ACHN (cell line): ENCODE data around the gene DNAJA2.
A peak's percentile ranks its signal among the peaks of the same experiment; 100 is the strongest.

Source experiments
- DNase-seq: peaks from one replicate; pipeline ENCODE4 v3.0.0-alpha.2; 2015
- in situ Hi-C: cut with HindIII; loops from 2 replicates; pipeline ENCODE4 v1.10.0; 2017; ENCODE audit warnings: low sequenced_read_pairs, low pct_ligation_motif_present, low pct_unique_long_range_greater_than_20kb

Gene DNAJA2

DNA sequence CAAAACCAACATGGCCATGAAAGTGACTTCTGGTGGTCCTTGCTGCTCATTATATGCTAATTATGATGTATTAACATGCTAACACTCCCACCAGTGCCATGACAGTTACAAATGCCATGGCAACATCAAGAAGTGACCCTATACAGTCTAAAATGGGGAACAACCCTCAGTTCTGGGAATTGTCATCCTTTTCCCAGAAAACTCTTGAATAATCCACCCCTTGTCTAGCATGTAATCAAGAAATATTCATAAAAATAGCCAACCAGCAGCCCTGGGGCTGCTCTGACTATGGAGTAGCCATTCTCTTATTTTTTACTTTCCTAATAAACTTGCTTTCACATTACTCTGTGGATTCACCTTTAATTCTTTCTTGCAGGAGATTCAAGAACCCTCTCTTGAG lies 35.9 kb downstream of the DNAJA2 start:
- in situ Hi-C loops = no loop called here
- no peak for DNase-seq

DNA sequence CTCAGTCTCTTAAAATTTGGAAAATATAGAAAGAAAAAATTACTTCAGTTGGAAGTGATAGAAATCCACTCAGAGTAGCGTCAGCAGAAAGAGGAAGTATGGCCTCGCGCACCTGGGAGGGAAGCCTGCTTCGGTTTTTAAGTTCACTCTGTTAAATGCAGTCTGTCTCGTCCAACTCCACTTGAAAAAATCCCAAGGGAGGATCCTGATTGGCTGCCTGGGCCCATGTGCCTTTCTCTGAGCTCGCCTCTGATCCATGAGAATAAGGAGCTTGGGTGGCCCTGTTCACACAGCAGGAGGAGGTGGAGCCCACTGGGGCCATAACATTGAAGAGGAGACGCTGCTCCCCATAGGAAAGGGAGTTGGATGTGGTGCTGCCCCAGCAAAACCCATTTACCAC lies 40.7 kb downstream of the DNAJA2 start:
- in situ Hi-C loops = no loop called here
- DNase-seq = no peak

DNA sequence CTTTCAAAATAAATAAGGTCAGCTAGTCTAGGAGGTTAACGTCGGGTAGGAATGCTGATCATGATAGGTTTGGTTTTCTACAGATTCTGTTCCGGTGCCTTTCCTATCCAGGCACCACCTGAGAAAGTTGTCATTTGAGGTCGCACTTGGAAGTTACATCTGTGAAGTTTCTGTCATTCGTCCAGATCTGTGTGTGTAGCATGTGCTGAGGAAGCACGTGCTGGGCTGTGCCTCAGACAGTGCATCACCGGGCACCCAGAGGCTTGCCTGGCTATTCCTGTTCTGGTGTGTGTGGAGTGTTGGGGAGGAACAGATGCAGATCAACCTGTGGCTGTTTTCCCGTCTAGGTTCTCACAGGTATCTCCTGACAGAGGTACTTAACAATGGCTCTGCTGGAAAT lies 42.6 kb downstream of the DNAJA2 start:
- in situ Hi-C loops = no loop called here

DNA sequence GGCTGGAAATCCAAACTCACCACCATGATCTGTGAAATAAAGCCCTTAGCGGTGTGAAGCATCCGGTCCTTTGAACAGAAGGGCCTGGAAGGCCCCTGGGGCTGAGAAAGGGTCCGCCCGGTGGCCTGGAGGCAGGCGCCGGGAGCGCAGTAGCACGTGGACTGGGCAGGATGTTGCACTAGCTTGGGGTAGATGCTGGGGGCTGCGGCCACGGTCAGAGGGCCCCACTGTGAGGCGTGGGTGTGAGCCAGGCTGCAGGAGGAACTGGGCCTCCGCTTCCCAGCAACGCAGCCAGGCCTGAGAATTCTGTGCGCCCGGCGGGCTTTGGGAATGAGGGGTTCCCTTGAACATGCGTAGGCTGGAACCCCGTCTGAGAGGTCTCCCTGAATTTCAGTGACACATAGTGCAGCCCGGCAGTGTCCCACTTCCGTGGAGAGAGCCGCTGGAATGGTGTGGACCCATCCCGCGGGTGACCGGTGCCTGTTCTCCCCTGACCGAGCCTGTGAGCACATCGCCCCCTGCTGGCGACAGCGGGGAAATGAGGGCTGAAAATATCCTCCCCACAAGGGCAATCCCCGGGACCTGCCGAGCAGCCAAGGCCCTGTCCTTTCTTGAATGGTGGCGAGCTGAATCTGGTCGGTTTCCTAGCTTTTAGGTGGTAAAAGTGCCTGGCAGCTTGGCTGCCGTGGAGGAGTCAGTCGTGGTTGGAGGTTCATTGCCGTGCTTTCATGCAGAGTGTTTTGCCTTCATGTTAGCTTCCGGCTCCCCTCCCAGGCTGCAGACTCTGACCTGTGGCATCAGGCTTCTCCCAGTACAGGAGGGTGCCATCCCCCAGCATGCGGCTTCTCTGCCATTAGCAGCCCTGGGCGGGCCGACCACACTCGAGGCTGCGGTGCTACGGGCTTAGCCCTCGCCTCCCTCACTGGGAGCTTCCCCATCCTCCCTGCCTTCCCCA lies 43.8 kb downstream of the DNAJA2 start:
- in situ Hi-C loops = no loop called here
- peak; percentile 70 for DNase-seq

More for the DNA sequence above, 42.6 kb downstream of the DNAJA2 start:
- DNase-seq = no peak

DNA sequence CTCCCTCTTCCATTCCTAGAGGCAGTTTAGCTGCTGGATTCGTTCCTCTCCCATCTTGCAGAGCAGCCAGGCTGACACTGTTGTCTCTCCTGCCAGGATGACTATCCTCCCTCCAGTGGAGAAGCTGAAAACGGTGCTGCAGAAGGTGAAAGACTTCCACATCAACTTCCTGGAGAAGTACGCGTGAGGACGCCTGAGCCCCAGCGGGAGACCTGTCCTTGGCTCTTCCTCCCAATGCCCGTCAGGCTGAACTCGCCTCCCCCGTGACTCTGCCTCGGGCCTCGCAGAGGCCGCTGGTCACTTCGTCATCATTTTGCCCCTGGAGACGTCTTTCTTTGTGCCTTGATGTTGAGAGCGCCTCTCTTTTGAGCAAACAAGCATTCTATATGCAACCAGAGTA lies 44.7 kb downstream of the DNAJA2 start:
- no peak for DNase-seq
- in situ Hi-C loops = no loop called here

DNA sequence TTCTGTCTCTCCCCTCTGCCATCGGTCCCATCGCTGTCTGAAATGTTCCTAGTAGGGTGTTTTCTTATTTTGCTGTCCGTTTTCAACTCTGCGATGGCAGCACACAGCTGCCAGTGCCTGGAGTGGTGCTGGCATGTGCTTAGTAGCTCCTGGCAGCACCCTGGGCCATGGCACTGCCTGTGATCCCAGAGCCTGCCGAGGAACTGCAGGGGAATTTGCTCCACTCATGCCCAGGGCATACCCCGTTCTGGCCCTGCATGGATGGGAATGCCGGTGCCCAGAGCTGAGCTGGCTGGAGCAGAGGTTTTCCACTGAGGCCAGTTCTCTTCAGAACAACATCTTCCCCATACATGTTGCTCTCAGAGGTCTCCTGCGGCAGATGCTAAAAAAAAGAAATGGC lies 46.2 kb downstream of the DNAJA2 start:
- in situ Hi-C loops = no loop called here
- no peak for DNase-seq

DNA sequence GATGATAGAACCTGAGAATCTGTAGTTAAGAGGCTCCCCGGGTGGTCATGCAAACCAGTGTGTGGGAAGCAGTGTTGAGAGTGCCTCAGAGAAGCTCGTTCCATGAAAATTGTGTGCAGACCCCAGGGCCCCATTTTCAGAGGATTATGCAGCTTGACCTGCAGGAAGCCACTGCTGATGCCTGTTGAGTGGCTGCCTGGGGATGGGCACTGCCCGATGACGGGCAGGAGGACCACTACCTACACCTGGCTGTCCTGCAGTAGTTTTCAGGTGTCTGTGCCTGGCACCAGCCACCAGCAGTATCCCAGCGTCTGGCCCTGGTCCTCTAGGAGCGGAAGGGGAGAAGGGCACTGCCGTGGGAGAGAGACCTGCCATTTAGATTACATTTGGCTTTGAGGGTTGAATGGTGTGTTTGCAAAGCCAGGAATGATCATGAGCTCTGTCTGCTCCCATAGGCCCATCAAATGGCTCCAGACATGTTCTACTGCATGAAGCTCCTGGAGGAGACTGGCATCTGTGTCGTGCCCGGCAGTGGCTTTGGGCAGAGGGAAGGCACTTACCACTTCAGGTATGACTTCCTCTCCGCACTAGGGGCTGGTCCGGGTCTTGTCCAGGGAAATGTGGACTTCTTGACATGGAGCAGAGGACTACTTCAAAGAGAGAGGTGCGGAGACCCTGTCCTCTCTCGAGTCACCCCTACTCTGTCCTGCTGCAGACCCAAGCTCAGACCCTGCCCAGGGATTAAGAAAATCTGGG lies 46.8 kb downstream of the DNAJA2 start:
- in situ Hi-C loops = no loop called here
- no peak for DNase-seq

DNA sequence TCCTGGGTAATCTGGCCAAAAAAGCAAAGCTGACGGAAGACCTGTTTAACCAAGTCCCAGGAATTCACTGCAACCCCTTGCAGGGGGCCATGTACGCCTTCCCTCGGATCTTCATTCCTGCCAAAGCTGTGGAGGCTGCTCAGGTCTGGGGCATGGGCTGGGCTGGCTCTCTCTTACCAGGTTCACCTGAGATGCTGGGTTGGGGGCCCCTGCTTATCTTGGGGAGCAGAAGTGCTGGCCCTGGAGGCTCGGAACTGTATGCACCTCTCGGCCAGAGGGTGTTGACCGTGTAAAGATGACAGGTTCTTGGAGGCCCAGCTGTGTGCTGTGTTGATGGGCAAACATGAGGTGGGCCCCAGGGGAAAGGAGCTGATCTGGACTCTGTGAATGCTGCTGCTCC lies 49.1 kb downstream of the DNAJA2 start:
- no peak for DNase-seq
- in situ Hi-C loops = no loop called here

DNA sequence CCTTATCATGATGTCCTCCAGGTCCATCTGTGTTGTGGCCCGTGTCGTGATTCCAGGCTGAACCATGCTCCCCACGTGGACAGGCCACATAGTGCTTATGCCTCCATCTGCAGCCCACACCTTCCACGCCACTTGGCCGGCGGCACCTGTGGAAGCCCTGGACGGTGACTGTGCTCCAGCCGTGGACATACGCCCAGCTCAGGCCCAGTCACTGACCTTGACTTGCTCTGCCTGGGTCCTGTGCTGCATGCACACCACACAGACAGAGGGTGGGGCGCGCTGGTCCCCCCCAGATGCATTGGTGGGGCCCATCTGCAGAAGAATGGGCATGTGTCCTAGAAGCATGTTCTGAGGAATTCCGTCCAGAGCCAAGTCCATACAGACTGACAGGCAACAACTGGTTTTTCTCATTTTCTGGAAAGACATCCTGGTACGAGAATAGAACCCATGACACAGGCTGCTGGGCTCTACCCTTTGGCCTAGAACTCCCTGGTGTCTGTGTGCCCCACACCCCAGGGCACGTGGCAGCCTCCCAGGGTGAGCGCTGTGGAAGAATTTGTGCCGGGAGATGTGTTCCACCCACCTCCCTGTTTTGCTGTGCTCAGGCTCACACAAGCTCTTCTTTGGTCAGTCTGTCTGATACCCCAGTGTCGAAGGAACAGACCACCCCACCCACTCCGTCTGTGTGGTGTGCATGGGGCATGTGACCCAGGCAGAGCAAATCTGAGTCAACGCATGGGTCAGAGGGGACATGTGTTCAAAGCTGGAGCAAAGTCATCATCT lies 49.8 kb downstream of the DNAJA2 start:
- in situ Hi-C loops = no loop called here
- DNase-seq = no peak

DNA sequence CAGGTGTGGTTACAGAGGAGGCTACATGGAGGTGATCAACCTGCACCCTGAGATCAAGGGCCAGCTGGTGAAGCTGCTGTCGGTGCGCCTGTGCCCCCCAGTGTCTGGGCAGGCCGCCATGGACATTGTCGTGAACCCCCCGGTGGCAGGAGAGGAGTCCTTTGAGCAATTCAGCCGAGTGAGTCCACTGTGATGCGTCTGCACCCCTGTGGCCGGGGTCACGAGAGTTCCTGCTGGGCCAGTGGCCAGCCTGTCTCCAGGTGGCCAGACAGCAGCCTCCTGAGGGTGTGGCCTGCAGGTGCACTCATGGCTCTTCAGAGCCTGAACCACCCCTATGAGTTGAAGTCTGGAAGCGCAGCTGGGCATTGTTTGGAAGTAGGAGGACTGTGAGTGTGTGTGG lies 51.2 kb downstream of the DNAJA2 start:
- in situ Hi-C loops = no loop called here
- no peak for DNase-seq

DNA sequence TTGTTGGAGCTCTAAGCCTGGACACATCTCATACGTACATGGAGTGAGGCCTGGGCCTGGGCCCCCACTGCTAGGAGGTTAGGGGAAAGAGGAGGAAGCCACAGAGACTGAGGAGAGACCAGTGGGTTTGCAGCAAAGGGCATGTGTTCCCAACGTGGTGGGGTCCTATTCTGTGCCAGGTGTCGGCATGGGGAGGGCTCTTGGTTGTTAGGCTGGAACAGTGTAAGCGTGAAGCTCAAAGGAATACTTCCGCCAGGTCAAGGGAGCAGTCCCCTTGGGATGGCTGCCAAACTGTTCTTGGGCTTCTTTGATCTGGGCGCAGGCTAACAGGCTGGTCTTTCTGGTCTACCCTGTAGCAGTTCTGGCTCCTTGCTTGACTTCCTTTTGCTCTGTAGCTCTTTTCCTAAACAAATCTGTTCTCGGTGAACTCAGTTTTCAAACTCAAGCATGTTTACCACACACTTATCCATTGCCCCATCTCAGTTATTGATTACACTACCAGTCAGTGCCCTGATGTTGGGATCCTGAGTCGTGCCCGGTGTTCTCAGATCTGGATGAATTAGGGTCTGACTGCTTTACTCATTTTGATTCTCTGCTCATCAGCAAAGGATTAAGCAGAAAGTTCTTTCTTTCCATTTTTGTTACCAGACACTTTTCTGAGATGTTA lies 52.9 kb downstream of the DNAJA2 start:
- DNase-seq = no peak
- in situ Hi-C loops = no loop called here

DNA sequence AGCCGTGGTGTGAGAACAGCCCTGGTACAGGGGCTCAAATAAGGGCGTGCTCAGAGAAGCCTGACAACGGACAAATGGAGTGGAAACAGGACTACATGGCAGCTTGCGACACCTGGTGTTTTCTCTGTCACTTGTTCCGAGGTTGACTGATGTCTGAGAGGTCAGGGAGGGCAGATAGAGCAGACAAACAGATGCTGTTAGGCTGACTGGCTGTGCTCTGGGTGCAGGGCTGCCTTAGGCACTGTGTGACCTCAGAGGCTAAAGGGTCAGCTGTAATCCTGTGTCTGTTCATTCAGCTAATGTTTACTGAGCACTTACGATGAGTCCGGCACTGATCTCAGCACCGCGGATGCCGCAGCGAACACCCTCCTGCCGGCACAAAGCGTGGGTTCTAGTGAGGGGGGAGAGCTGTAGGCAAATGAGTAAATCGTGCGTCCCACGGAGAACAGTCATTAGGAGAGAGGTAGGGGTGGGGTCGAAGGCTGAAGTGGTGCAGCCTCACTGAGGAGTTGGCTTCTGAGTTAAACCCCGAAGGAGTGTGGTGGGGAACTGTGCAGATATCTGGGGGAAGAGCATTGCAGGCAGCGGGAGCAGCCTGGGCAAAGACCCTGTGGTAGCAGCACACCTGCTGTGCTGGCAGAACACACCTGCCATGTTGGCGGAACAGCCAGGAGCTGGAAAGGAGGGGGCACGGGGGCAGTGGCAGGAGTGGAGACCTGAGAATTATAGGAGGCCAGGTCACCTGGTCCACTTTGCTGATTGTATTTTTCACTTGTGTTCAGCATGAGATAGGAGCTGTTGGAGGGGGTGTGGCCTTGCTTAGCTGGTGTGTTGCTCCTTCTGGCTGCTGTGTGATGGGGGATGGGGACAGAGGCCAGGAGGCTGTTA lies 54.3 kb downstream of the DNAJA2 start:
- in situ Hi-C loops = no loop called here

DNA sequence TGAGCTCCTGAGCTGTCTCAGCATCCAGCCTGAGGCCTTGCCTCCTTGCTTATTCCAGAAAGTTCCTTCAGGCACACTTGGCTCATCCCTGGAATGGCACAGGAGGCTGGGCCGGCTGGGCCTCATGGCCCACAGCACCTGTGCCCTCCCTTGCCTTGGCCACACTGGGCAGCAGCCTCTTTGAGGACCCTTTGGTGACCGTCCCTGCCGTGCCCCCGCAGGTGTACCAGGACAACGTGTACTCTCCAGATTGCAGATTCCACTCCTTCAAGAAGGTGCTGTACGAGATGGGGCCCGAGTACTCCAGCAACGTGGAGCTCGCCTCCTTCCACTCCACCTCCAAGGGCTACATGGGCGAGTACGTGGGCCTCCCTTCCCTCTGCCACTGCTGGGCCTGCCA lies 55.1 kb downstream of the DNAJA2 start:
- DNase-seq = no peak
- in situ Hi-C loops = no loop called here

More for the DNA sequence above, 54.3 kb downstream of the DNAJA2 start:
- DNase-seq = no peak

DNA sequence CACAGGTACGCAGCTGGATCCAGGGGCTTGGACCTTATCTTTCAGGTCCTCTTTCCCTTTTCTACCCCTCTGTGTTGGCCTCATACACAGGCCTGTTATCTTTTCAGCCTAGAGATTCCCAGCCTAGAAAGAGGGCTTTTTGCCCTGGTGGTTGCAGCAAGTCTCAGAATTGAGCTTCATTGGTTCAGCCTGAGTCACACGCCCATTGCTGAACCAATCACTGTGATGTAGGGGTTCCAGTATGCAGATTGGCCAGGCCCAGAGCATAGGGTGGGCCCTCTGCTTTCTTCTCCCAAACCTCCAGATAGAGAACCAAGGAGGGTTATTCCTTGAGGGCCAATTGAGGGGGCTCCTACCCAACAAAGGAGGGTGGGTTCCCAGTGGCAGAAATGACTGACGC lies 56.5 kb downstream of the DNAJA2 start:
- DNase-seq = peak; percentile 32
- in situ Hi-C loops = no loop called here

DNA sequence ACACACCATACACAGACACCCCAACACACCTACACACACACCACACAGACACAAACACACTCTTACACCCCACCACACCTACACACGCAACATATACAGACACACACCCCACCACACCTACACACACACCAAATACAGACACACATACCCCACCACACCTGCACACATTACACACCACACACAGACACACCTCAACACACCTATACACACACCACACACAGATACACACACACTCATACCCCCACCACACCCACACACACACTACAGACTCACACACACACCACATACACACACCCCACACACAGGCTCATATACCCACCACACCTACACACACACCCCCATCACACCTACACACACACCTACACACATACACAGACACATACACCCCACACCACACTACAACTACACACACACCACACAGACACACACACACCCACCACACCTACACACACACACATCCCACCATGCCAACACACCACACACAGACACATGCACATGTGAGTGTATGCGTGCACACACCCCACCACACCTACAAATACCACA lies 57.9 kb downstream of the DNAJA2 start:
- no peak for DNase-seq
- in situ Hi-C loops = no loop called here

DNA sequence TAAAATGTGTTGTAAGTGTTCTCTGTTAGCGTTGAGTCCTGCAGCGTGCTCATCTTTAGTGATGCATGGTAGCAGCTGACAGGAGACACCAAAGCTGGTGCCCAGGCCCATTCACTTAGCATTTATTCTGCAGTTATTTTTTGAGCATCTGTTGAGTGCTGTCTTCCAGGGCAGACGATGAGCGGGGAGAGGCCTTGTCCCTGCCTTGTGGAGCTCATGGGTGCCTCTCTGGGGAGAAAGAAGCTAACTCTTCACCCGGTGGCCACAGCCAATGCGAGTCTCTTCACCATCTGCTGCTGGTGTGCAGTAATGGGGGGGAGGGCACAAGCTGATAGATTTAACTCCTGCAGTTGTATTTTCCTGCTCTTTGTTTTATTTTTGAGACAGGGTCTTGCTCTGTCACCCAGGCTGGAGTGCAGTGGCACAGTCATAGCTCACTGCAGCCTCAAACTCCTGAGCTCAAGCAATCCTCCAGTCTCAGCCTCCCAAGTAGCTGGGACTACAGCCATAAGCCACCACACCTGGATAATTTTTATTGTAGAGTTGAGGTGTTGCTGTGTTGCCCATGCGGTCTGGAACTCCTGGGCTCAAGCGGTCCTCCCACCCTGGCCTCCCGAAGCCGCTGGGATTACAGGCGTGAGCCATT lies 58.8 kb downstream of the DNAJA2 start:
- no peak for DNase-seq
- in situ Hi-C loops = no loop called here

DNA sequence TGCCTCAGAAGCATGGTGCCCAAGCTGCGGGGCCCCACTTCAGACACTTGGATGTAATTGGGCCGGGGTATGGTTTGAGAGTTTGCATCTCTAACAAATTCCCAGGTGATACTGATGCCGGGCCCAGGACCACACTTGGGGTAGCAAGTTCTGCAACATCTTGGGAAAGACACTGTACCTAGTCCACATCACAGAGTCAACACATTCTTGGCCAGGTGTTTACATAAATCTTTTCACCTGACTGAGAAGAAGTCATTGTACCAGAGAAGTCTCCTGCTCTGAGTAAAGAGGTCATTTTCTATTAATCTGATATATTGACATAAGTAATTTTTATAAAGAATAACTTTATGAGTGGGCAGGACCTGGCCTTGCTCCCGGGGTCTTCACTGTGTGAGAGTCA lies 61.8 kb downstream of the DNAJA2 start:
- in situ Hi-C loops = no loop called here
- DNase-seq = no peak
